NCI-H146 (cell line): ENCODE measurements around the gene SPDYE2B.
"Not testable (repeated sequence)": the region's sequence is repeated elsewhere in the genome, so short reads cannot be mapped to it uniquely, and the experiment has no call there.

Experiments used
- DNase-seq: peaks from one replicate; lab custom pipeline; 2025; lab: John Stamatoyannopoulos, UW

The SPDYE2B gene

DNA sequence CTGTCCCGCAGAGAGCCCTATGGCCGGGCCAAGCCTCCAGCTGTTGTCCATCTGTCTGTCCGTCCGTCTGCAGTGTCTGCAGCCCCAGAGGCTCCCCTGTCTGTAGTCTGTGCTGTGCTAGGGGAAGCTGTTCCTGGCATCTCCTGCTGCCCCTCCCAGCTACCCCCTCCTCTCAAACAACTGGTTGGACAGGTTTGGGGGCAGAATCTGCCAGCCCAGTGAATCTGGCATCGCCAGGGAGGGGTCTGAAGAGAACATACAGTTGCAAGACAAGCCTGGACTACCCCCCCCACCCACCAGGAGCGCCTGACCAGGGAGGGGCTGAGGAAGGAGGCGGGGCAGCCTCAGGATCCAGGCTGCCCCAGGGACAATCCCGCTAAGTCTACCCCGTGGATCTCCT is 7.4 kb upstream of the SPDYE2B start, which contains the start of gene UPK3BL1:
TSS of gene UPK3BL1 (minus strand) at position 101 of the 400 bp plus-strand sequence. CDS start at position 51, 50 bp downstream.
- DNase-seq = not testable (repeated sequence)

DNA sequence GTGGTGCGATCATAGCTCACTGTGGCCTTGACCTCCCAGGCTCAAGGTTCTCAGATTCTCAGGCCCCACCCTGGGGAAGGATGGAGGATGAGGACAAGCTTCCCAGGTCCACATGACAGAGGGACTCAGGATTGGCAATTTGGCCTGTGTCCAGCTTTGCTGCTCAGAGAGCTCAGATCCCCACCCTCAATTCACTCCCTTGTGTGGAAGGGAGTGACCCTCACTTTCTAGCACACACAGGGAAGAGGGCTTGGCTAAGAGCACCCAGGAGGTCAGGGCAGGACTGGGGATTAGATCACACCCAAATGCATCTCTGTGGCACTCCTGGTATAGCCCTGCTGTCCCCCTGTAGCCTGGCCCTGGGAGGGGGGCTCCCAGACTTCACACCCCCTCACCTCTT is 6.7 kb upstream of the SPDYE2B start:
- DNase-seq = not testable (repeated sequence)

DNA sequence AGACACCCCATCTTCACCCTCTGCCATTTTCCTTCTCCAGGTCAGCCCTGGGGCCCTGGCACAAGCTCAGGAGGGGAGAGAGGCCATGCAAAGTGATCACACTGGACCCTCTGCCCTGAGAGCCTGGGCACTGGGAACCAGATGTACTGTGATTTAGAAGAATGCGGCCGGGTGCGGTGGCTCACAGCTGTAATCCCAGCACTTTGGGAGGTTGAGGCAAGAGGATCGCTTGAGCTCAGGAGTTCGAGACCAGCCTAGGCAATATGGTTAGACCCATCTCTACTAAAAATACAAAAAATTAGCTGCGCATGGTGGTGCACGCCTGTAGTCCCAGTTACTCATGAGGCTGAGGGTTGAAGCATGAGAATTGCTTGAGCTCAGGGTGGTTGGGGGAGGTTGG is 2.3 kb upstream of the SPDYE2B start:
- DNase-seq = not testable (repeated sequence)

DNA sequence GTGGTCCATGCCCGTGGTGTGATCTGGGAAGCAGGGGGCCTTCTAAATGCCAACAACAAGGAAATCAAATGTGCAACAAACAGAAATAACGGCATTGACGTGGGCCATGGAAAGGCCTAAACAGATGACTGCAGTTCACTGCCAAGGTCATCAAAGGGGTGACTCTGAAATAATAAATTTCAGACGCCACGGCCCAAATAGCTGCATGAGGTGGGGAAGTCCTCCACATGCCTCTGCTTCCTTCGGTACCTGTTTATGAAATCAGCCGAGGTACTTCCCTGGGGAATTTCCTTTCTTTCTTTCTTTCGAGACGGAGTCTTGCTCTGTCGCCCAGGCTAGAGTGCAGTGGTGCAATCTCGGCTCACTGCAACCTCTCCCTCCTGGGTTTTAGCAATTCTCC is 14.6 kb downstream of the SPDYE2B start:
- DNase-seq = not testable (repeated sequence)

DNA sequence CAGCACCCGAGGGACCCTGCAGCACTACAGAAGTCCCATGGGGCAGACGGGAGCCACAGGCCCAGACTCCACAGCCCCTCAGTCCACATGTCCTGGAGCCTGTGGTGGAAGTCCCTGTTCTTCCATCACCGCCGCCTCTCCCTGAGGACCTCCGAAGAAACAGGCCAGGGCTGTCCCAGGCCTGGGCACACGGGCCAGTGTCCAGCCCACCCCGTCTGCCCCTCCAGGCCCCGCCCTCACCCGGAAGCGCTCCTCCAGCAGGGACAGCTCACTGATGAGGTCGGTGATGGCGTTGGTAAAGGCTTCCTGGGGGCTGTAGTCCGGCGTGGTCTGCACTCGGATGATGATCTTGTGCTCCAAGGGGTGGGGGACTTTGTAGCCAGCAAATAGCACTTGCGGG is 16.7 kb downstream of the SPDYE2B start:
- not testable (repeated sequence) for DNase-seq

DNA sequence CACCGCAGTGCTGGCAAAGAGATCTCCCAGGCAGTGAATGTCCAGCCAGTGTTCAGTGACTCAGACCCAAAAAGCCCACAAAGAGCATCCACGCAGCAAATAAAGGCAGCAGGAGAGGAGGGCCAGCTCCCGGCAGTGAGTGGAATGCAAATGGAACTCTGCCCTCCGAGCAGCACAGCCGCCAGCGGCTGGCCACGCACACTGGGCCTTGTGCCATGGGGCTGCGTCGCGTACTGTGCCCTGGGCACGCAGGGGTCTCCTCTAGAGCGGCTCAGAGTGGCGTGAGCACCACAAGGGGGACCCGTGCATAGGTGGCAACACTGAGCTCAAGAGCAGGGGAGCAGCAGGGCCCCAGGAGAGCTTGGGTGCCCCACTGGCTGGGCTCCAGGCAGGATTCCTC is 17.4 kb downstream of the SPDYE2B start:
- DNase-seq = not testable (repeated sequence)

DNA sequence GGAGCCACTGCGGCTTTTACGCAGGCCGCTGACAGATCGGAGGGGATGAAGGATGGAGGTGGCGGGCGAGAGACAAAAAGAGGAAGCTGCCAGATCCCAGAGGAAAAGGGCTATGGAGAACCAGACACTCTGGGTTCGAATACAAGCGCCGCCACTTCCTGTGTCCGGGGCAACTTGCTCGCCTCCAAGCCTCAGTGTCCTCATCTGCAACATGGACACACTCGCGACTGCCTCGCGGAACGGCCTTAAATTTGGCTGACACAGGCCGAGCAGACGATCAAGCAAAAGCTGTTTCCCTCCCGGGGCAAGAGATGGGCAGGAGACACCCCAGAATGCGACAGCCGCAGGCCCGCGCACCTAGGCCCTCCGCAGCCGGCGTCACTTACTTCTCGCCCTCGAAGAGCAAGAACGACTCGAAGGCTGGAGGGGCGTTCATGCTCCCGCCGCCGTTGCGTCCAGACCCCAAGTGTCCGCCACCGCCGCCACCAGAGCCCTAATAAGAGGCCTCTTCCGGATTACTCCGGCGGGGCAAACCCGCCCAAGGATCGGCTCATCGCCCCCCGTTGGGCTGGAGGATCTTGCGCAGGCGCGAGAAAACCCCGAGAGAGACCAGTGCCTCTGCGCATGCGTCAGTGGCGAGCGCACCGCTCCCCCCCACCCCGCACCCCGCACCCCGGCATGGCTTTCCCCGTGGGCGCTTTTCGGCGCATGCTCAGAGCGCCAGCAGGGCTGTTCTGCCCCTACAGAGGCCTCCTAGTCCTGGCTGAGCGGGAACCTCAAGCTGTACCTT is 21.2 kb downstream of the SPDYE2B start, which contains the start of gene POLR2J2:
TSS of gene POLR2J2 (minus strand) at position 498 of the 790 bp plus-strand sequence. CDS start at position 436, 62 bp downstream.
- not testable (repeated sequence) for DNase-seq

DNA sequence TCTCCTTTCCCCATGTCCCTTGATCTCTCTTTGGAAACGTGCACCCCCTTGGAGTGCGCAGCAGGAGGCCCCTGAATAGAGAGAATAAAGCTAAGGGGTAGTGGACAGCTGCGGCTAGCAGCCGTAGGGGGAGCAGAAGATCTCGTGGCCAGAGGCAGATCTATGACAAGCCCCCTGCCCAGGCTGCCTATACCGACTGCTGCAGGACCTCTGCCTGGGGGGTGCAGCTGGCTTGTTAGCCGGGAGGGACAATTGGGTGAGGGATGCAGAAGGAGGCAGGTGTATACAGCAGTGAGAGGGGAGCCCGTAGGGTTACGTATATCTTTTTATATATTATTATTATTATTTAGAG is 21.8 kb downstream of the SPDYE2B start:
- DNase-seq = not testable (repeated sequence)

DNA sequence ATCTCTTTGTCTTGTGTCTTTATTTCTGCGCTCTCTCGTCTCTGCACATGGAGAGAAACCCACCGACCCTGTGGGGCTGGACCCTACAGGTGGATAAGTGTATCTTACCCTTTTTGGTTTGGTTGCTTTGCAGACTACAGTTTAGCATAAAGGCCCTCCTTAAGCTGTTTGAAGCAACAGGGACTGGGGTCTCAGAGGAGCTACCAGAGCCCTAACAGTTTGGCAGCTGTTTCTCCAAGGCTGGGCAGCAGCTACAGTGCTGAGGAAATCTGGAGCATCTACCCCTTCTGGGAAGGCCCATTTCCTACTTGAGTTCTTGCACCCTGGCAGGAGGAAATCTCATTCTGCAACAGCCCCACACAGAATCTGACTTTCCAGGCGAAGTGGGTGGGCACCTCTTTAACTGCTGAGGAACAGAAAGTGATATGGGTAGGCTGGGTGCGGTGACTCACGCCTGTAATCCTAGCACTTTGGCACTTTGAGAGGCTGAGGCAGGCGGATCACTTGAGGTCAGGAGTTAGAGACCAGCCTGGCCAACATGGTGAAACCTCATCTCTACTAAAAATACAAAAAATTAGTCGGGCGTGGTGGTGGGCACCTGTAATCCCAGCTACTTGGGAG is 23.4 kb downstream of the SPDYE2B start:
- DNase-seq = not testable (repeated sequence)

DNA sequence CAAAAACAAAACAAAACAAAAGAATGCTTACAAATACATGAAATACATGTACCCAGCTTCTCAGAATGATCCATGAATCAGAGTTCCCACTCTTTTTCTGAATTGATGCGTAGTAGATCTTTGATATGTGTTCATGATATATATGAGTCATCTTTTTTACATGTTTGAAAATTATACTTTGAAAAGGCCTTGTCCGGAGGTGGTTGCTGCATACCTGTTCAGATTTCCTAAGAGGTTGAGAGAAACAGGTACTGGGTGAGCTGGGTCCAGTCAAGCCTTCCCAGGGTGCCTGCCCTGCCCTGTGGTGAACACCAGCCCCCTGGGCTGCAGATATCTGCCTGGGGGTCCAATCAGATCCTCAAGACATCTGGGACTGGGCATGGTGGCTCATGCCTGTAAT is 25.4 kb downstream of the SPDYE2B start:
- not testable (repeated sequence) for DNase-seq

DNA sequence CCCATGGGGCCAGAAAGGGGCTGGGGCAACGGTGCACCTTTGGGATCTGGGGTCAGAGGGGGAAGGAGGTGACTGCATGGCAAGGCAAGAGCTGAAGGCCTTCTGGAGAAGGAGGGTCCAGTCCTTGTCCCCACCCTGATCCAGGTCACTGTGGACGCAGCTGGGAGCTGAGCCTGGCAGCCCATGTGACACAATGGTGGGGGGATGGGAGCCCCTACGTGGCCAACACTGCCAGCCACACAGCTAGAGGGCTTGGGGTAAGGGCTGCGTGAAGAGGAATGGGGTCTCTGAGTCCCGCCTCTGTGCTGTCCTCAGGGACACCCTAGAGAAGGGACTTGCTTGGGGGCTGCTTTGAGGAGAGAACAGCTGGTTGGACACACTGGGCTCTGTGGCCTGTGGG is 30.7 kb downstream of the SPDYE2B start:
- DNase-seq = not testable (repeated sequence)

DNA sequence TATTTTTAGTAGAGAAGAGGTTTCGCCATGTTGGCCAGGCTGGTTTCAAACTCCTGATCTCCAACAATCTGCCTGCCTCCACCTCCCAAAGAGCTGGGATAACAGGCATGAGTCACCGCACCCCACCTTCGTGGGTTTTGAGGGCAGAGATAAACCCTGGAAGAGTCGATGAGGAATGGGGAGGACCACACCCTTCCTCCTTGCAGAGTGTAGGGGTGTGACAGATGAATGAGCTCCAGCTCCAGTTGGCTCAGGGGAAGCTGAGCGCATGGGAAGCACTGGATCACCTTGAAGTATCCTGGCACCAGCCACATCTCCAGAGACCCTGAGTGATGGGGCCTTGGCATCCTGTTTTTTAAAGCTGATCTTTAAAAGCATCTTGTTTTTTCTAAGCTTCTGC is 32.4 kb downstream of the SPDYE2B start:
- DNase-seq = not testable (repeated sequence)

DNA sequence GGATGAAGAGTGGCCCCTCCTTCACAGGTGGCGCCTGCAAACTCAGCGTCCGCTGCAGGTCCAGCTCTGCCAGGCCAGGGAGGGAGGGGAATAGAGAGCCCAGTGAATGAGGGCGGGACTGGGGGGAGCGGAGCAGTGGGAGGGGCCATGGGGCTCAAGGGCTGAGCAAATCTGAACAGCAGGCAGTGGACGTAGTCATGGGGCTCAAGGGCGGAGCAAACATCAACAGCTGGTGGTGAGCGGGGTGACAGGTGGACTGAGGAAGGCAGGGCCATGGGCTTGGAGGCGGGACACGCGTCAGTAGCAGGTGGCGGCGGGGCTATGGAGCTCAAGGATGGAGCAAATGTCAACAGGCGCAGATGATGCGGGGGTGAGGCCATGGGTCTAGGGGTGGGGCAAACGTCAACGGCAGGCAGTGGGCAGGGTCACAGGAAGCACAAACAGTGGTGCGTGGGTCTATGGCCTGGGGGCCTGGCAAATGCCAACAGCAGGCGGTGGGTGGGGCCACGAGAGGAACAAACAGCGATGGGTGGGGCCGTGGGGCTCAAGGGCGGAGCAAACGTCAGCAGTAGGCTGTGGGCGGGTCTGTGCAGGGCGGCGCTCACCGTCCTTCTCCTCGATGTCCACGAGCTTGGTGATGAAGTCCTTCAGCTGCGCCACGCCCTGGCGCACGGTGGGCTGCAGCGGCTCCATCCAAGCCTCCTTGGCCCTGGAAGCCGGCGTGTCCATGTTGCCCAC is 38.3 kb downstream of the SPDYE2B start:
- not testable (repeated sequence) for DNase-seq

DNA sequence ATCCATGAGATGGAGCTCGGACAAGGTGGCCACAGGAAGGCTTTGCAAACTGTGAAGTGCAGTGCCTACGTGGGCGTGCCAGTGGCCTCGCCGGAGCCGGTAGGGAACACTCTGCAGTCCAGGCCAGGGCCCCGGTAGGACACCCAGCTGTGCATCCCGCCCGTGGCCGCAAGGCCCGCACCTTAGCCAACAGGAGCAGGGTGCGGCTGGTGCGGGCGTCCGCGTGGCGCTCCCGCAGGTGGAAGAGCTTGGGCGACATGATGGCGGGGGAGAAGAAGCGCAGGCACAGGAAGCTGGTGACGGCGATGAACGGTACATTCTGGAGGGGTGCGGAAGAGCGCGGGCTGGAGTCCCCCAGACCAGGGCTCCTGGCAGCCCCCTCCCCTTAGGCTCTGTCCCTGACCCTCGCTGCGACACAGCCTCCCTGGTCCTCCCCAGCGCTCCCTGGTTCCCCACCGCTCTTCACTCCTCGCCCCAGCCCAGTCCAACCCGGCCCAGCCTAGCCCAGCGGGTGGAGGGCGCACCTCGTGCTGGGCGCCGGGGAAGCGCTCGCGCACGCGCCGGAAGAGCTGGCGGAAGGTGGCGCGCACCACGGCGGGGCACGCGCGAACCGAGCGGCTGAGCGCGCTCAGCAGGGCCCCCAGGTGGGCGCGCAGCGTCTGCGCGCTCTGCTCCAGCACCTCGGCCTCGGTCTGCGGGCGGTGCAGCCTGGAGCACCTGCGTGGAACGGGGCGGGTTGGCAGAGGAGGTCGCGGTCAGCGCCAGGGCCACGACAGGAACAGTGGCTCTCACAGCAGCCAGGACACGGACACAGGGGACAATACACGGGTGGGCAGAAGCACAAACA is 39.5 kb downstream of the SPDYE2B start:
- DNase-seq = not testable (repeated sequence)

DNA sequence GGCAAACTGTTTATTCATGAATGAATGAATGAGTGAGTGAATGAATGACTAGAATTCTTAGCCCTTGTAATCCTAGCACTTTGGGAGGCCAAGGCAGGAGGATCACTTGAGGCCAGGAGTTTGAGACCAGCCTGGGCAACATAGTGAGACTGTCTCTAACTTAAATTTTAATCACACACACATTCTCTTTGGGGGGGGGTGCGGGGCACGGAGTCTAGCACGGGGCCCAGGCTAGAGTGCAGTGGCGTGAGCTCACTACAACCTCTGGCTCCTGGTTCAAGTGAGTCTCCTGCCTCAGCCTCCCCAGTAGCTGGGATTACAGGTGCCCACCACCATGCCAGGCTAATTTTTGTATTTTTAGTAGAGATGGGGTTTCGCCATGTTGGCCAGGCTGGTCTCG is 40.5 kb downstream of the SPDYE2B start:
- DNase-seq = not testable (repeated sequence)

DNA sequence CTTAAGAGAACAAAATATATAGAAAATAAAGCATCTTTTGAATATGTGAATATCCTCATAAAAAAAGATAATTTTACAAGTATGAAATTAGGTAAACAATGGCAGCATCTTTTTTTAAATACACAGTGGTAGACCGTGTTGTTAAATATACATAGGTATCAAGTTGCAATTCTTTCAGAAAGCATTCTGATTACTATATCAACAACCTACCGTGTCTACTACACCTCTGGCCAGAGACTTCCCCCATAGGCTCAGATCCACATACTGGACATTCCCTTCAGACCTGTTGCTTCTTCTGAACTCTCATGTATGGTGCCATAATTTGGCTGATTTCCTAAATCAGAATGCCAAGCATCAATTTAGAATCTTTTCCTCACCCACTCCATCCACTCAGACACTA is 43.9 kb downstream of the SPDYE2B start:
- not testable (repeated sequence) for DNase-seq

DNA sequence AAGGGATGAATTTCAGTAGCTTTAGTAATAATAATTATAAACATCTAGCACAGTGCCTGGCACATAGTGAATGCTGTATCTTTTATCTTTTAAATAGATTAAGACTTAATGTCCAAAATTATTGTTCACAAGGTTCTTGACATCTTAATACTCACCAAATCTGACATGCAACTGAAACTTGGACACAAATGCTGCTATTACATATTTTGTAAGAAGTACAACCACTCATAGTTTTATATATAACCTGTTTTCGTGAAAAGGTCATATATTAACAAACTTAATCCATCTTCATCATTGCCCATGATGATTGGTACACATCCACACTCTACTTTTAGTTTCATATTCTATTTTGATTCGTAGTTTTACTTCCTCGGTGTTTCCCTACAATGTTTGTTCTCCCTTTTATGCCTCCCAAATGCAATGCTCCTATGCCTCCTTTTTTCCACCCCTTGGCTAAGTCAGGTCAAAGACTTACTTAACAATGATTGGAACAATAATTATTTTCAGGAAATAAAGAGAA is 45.0 kb downstream of the SPDYE2B start:
- not testable (repeated sequence) for DNase-seq

DNA sequence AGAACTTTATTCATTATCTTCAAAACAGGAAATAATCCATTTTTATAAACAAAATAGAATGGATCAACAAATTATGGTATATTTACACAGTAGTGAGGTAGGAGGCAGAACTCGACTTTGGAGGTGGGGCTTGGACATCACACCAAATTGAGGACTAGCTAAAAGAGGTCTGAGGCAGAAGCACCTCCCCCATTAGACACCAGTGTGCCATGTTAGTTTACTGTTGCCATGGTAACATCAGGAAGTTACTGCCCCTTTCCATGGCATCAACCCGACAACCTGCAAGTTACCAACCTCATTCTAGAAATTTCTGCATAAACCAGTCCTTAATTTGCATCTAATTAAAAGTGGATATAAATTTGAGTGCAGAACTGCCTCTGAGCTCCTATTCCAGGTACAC is 45.9 kb downstream of the SPDYE2B start:
- DNase-seq = not testable (repeated sequence)

DNA sequence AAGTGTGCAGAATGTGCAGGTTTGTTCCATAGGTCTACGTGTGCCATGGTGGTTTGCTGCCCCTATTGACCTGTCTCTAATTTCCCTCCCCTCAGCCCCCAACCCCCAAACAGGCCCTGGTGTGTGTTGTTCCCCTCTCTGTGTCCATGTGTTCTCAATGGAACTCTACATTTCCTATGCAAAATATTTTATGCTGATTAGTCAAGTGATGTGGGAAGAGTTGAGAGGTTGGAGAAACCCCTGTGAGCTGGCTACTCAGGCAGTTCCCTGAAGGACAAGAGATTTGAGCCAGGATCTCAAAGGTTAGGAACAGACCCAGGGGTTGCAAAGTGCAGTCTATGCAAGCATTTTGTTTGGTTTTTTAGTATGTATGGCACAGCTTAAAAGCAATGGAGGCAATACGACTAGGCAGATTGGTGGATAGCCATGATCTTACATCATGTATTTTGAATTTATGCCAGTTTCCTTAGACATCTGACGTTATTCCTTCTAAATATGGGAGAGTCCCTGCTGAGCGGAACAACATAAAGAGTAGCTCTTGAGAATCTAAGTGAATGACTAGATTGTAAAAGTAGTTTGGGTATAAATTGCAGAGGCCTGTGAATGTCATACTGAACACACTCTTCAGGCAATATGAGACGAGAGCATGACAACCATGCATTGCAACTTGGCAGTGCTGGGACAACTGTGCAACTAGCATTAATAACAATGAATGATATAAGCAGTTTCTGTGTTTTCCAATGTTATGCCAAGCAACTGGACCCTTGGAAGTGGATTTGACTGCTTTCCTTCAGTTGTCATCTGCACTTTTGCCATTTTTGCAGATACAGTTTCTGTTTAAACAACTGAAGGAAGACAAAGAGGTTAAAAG is 47.8 kb downstream of the SPDYE2B start:
- DNase-seq = not testable (repeated sequence)
